Esophagus muscularis mucosa (tissue), 4 donors: ENCODE data around the gene TANGO2. TPM values are rescaled to one million over a fixed set of nuclear protein-coding genes. Genes with fewer than 3 reads are reported as not detected.

Source experiments
- DNase-seq: peaks from one replicate; pipeline ENCODE4 v3.0.0-alpha.2; 2017; ENCODE audit errors: extremely low spot score
- H3K27ac ChIP-seq, 4 donors: fragments of 200-600 bp; sonication (generic); replicated peaks in 1 of 4; 1 replicate in 3 of 4; 2 replicates in 1 of 4; pipeline ENCODE4 v1.5.1; 2016 to 2019; ENCODE audit warnings: mild to moderate bottlenecking in 1 of 4
- H3K27me3 ChIP-seq, 4 donors: fragments of 200-600 bp; sonication (generic); one replicate each; pipeline versions ENCODE4 v1.5.1 to v1.6.0; 2016 to 2019
- H3K36me3 ChIP-seq, 4 donors: fragments of 200-600 bp; sonication (generic); one replicate each; pipeline ENCODE4 v1.5.1; 2016 to 2019
- H3K4me1 ChIP-seq, 4 donors: fragments of 200-600 bp; sonication (generic); one replicate each; pipeline ENCODE4 v1.5.1; 2016 to 2019
- H3K4me3 ChIP-seq, 4 donors: fragments of 200-600 bp; sonication (generic); 1 replicate in 2 of 4; 2 replicates in 2 of 4; pipeline ENCODE4 v1.5.1; 2016 to 2019; ENCODE audit warnings: mild to moderate bottlenecking in 4 of 4, moderate library complexity in 1 of 4
- H3K9me3 ChIP-seq, 4 donors: fragments of 200-600 bp; sonication (generic); 1 replicate in 3 of 4; 2 replicates in 1 of 4; pipeline ENCODE4 v1.5.1; 2016 to 2019
- EP300 ChIP-seq: sonication (generic); formaldehyde crosslinking; IDR thresholded peaks from one replicate; pipeline ENCODE4 v1.6.1; 2017; ENCODE audit warnings: antibody characterized with exemption
- POLR2A ChIP-seq: fragments of 450-650 bp; IDR thresholded peaks from one replicate; pipeline ENCODE4 v1.6.1; 2017; ENCODE audit warnings: antibody characterized with exemption, moderate library complexity, mild to moderate bottlenecking, low read depth
- POLR2AphosphoS5 ChIP-seq, 2 donors: sonication (generic); formaldehyde crosslinking; IDR thresholded peaks; one replicate each; pipeline ENCODE4 v1.6.1; 2017; ENCODE audit warnings: antibody characterized with exemption in 2 of 2
- whole genome bisulfite sequencing: methylation state at CpG from one replicate; pipeline ENCODE4 v1.1.5; 2018; 5-methylcytosine and 5-hydroxymethylcytosine counted together
- intact Hi-C: fragments of 100-400 bp; cut with DNase I; formaldehyde crosslinking; loops from one replicate; pipeline ENCODE4 v1.15.1; 2023
- total RNA-seq, 4 donors: library from RNA; depleted of rRNA; stranded (reverse); fragments of >200 nt; gene quantifications; one replicate each; pipeline versions ENCODE4 v1.1.0 to v1.2.1, GENCODE V29; 2016
- TF ChIP-seq, protein P1 (sequence below), 3 experiments: fragments of 200-600 bp in 2 of 3; fragments of 450-650 bp in 1 of 3; sonication (generic) in 2 of 3; IDR thresholded peaks; one replicate each; pipeline ENCODE4 v1.5.1; 2017 to 2019; ENCODE audit warnings: antibody characterized with exemption in 3 of 3, mild to moderate bottlenecking in 2 of 3, moderate library complexity in 1 of 3

The TANGO2 gene
- total RNA-seq, 4 donors from 2014 or later, result 37.1 to 44.4 (median 42.3) TPM

DNA sequence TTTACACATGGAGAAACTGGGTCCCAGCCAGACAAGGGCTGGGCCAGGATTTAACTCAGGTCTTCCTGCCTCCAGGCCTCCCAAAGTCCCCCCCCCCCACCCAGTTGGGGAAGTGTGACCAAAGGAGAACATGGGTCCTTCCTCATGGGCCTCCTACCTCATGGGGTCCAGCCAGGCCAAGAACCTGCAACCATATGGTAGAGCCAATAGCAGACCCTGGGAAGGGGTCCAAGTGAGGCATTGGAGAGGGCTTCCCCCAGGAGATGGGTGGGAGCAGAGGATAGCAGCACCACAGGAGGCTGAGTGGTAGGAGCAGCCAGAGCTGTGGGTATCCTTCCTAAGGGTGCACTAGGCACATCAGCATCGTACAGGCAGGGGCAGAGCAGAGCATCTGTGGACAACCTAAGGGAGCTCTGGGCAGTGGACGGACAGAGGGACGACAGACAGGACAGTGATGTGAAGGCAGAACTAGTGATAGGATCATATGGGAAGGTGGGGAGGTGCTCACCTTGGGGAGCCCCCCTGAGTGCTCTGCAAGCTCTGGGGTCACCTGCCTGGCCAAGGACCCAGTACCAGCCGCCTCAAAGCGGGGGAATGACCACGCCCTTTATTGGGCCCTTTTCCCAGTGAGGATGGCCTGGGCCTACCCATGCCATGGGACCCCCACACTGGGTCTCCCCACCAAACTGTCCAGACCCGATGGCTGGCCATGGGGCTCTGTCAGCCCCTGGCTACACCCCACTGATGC lies 8.7 kb upstream of the TANGO2 start:
- no peak for DNase-seq
- H3K36me3 ChIP-seq, result no peaks in the 10 kb centered on the region
- intact Hi-C loops, result no loop called here
- no peak overlapping the region for H3K4me3 ChIP-seq
- TF ChIP-seq EP300 (no peak), POLR2AphosphoS5 (IDR thresholded peaks at IDR 0.05) (no peak), POLR2A (no peak)
- TF ChIP-seq, protein P1, sequence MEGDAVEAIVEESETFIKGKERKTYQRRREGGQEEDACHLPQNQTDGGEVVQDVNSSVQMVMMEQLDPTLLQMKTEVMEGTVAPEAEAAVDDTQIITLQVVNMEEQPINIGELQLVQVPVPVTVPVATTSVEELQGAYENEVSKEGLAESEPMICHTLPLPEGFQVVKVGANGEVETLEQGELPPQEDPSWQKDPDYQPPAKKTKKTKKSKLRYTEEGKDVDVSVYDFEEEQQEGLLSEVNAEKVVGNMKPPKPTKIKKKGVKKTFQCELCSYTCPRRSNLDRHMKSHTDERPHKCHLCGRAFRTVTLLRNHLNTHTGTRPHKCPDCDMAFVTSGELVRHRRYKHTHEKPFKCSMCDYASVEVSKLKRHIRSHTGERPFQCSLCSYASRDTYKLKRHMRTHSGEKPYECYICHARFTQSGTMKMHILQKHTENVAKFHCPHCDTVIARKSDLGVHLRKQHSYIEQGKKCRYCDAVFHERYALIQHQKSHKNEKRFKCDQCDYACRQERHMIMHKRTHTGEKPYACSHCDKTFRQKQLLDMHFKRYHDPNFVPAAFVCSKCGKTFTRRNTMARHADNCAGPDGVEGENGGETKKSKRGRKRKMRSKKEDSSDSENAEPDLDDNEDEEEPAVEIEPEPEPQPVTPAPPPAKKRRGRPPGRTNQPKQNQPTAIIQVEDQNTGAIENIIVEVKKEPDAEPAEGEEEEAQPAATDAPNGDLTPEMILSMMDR (IDR thresholded peaks at IDR 0.05), result no peak
- H3K4me1 ChIP-seq, result peaks cover 17 to 44% (median 27%) of the 10 kb centered on the region in 4 donors
- H3K9me3 ChIP-seq, result no peaks in the 10 kb centered on the region
- 98% methylated on average over 7 of the region's 7 CpGs for WGBS
- H3K27me3 ChIP-seq, result no peaks in the 10 kb centered on the region
- H3K27ac ChIP-seq, result no peak overlapping the region

DNA sequence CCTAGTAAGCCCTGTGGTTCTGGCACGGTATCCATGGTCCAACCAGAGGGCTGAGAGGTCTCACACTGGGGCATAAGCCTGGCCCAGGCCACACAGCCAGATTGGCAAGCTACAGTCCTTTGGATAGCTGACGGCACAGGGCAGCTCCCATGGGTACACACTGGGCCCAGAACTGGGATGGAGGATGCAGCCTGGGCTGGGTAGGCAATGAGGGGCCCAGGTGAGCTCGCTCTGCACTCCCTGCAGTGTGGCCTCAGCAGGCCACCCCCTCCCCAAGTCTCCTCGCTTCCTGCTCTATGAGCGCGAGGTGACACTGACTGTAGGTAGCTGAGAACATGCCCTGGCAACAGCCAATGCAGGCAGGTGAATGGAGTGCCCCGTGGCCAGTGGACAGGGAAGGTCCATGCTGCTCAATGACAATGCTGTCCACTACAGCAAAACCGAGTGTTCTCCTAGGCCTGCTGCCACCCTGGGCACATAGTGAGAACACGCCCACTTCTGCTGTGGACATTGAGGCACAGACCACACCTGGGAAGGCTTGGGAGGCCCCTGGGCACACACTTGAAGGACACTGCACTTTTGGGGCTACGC lies 8.1 kb upstream of the TANGO2 start:
- no peak for DNase-seq
- Histone ChIP-seq H3K4me1 (peaks cover 21 to 51% (median 32%) of the 10 kb centered on the region in 4 donors), H3K27me3 (no peaks in the 10 kb centered on the region), H3K36me3 (no peaks in the 10 kb centered on the region), H3K27ac (no peak overlapping the region), H3K9me3 (no peaks in the 10 kb centered on the region), H3K4me3 (no peak overlapping the region)
- 90% methylated on average over 6 of the region's 10 CpGs for WGBS
- intact Hi-C loops, result loop anchor here (1.0 kb wide), 1 partner anchor 44 kb away; no protein-coding TSS in a partner anchor
- TF ChIP-seq POLR2A (no peak), EP300 (no peak), POLR2AphosphoS5 (IDR thresholded peaks at IDR 0.05) (no peak)
- TF ChIP-seq, protein P1 (IDR thresholded peaks at IDR 0.05), result no peak

DNA sequence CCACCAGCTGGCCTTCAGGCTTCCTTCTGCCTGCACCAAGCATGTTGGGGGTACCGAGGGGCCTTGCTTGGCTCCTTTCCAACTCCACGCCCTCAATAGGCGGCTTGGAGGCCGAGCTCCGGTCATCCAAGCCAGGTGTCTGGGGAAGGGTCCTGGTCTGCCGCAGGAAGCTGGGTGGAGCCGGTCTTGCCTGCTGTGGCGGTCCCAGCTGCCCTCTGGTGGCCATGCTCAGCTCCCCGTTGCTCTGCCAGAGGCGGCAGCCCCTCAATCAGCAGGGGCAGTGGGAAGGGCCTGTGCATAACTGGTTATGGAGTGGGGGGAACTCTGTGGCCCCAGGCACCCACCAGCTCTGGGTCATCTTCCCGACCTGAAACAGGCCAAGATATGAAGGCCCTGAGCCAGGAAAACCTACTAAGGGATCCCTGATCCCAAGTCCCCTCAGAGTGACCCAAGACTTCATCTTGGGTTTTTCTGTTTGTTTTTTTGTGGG lies 7.5 kb upstream of the TANGO2 start:
- TF ChIP-seq EP300 (no peak), POLR2A (no peak)
- TF ChIP-seq, protein P1 (IDR thresholded peaks at IDR 0.05), result peak; percentile 88 to 90 (median 90)
- WGBS, result 4% methylated on average over 11 of the region's 11 CpGs
- H3K4me3 ChIP-seq, result no peak overlapping the region
- H3K9me3 ChIP-seq, result no peaks in the 10 kb centered on the region
- intact Hi-C loops, result loop anchor here (1.0 kb wide), 1 partner anchor 44 kb away; no protein-coding TSS in a partner anchor
- peaks cover 21 to 51% (median 32%) of the 10 kb centered on the region in 4 donors for H3K4me1 ChIP-seq
- H3K27ac ChIP-seq, result no peak overlapping the region
- no peaks in the 10 kb centered on the region for H3K36me3 ChIP-seq
- no peak for DNase-seq
- H3K27me3 ChIP-seq, result no peaks in the 10 kb centered on the region

DNA sequence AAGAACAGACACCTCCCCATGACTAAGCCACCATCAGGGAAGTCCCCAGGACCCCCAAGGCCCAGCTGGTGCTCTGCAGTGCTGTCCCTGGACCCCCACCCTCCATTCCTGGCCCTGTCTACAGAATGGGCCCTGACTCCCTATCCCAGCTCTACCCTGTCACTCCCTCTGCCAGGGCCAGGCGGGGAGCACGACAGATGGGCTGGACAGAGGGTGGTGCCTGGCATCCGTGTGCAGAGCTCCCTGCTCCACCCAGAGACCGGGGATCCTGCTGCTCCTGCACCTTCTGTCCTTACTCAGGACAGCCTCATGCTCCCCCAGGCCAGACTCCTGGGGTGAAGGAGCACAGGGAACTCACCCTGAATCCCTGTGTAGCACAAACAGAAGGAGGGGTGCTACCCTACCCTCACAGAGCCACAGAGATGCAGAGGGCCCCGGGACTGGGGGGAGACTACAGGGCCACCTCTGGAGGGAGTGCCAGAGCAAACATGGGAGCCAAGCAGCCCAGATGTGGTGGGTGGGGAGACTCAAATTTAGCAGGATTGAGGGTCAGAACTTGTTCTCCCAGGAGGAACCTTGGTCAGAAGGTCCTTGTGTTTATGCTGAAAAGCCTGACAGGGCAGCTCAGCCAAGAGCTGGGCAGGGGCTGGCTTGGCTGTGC lies 6.3 kb upstream of the TANGO2 start:
- H3K36me3 ChIP-seq, result no peaks in the 10 kb centered on the region
- WGBS, result 65% methylated on average over 2 of the region's 5 CpGs
- no peak overlapping the region for H3K4me3 ChIP-seq
- no peaks in the 10 kb centered on the region for H3K9me3 ChIP-seq
- no peak overlapping the region for H3K27ac ChIP-seq
- peaks cover 21 to 51% (median 32%) of the 10 kb centered on the region in 4 donors for H3K4me1 ChIP-seq
- DNase-seq, result no peak
- intact Hi-C loops, result loop anchor here (5.0 kb wide), 1 partner anchor 68 kb away; the partner anchor contains the start of gene DGCR8
- H3K27me3 ChIP-seq, result no peaks in the 10 kb centered on the region
- TF ChIP-seq, protein P1 (IDR thresholded peaks at IDR 0.05), result no peak
